GM21381 (cell line): ENCODE results near the gene CYP27C1.
"Not testable (repeated sequence)": the region's sequence is repeated elsewhere in the genome, so short reads cannot be mapped to it uniquely, and the experiment has no call there.

Experiments
- ATAC-seq: cut with Tn5 transposase; IDR thresholded peaks from one replicate; pipeline ENCODE4 v1.9.1; 2021; ENCODE audit warnings: mild to moderate bottlenecking, moderate library complexity; ENCODE audit not compliant: unreplicated experiment

CYP27C1 gene

GRCh38 chr2:127175041-127175721 lies 44.9 kb downstream of the CYP27C1 start:
- no peak for ATAC-seq

DNA sequence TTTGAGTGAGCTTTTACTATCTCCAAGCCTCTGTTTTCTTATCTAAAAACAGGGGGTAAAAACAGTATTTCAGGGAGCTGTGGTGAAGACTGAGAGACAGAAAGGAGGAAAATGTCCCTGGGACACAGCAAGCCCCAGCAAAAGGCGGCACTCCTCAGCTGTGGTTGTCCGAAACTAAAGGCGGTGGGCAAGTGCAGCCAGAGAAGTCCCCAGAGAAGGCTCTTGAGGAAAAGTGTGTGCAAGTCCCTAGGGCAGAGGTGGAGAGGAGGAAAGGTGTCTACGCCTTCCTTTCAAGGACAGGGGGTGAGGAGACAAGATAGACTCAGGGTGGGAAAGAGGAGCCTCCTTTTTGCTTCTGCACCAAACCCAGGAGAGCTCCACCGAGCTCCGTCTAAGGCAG lies 45.5 kb downstream of the CYP27C1 start:
- no peak for ATAC-seq

- no peak for ATAC-seq
Measured at GRCh38 chr2:127174136-127174535, 46.0 kb downstream of the CYP27C1 start.

DNA sequence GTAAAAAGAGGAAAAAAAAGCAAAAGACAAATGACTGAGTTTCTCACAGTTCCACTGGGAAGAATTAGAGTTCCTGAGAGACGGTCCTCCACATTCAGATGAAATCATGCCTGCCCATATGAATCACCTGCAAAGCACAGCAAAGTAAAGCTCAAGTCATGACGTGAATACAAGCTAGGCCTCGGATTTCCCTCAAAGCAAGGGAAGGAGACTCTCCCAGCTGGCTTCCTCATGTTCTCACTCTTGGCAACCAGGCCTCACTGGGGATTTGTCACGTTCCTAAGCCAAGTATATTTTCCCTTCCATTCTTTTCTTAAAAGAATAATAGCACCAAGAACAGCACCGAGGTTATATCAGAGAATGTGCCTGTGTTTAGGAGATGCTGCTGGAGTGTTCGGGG lies 47.0 kb downstream of the CYP27C1 start:
- no peak for ATAC-seq

- no peak for ATAC-seq
Measured at GRCh38 chr2:127172306-127172705, 47.8 kb downstream of the CYP27C1 start.

DNA sequence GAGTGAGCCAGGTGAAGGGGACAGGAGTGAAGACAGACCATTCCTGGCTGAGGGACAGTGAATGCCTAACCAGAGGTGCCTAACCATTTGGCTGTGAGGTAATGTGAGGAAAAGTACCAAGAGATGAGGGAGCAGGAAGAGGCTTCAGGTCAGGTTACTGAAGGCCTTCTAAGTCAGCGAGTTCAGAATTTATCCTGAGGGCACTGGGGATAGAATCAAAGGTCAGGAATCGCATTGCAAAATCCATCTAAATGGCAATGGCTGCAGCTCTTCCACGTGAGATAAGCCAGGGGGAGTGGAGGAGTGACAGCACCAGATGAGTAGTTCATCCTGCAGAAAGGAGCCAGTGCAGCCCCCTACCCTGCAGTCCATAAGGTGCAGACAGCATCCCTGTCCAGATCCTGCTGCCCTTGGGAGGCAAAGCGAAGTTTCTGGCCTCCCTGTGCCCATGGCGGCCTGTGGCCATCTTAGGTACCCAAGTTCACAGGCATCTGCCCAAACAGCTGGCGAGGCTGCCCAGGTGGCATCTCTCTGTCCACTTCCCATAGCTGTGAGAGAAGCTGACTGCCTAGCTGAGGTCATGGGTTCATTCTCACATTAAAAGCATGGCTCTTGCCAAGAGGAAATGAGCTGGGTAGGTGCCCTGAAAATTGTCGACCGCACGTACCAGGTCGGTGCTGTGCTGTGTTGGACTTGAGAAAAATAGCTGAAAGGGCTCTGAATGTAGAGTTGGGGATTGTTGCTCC lies 49.5 kb downstream of the CYP27C1 start:
- ATAC-seq, result no peak

GRCh38 chr2:127170021-127170420 lies 50.1 kb downstream of the CYP27C1 start:
- ATAC-seq, result no peak

GRCh38 chr2:127169066-127169660 lies 50.9 kb downstream of the CYP27C1 start:
- no peak for ATAC-seq

GRCh38 chr2:127166231-127166860 lies 53.8 kb downstream of the CYP27C1 start:
- no peak for ATAC-seq

DNA sequence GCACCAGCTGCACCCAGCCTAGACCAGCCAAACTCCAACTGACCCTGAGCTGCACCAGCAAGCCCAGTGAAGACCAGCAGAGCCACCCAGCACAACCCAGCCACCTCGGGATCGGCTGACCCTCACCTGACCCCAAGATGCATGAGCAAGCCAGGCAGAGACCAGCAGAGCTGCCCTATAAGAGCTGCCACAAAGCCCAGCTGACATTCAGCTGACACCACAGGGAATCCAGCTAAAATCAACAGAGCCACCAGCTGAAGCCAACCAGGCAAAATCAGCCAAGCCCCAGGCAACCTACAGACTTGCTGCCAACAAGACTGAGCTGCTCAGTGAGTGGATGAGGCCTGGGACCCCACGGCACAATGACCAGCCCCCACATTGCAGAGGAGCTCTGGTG lies 54.6 kb downstream of the CYP27C1 start:
- ATAC-seq, result no peak

DNA sequence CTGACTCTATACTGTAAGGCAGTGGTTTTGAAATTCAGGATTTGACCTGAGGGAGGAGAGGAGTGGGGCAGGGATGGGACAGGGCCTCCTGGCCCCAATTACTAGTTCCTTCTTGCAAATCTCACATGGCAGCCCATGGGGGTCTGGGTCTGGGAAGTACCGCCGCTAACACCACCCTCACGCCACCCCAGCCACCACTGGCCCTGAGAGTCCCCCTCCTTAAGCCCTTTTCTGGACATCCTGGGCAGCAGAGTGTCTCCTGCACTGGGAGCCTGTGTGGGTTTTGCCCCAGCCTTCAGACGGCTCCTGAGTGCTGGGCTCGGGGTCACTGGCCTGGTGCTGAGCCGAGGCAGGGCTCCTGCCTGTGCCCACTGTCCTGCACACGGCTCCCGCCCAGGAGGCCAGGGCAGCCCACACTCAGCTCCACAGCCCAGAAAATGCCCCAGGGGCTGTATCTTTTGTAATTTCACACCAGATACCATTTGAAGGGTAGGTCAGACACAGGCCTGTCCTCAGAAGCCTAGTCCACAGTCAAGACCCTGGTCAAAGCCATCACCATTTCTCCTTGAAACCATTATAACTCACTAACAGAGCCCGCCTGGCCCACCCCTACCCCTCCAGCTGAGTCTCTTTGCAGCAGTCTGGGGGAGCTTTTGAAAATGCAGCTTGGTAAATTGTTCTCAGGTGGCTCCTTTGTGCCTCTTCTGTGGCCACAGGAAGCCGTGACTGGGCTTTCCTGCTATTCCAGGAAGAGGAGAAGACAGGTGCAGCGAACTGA lies 55.1 kb downstream of the CYP27C1 start:
- ATAC-seq, result no peak

- no peak for ATAC-seq
Measured at GRCh38 chr2:127163921-127164320, 56.2 kb downstream of the CYP27C1 start.

DNA sequence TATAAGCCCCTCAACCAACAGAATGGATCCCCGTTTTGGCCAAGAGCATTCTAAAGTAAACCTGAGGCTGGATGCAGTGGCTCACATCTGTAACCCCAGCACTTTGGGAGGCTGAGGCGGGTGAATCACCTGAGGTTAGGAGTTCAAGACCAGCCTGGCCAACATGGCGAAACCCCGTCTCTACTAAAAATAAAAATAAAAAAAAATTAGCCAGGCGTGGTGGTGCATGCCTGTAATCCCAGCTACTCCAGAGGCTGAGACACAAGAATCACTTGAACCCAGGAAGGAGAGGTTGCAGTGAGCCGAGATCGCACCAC lies 57.1 kb downstream of the CYP27C1 start:
- ATAC-seq, result not testable (repeated sequence)

GRCh38 chr2:127162261-127163089 lies 57.6 kb downstream of the CYP27C1 start:
- no peak for ATAC-seq

GRCh38 chr2:127161176-127162136 lies 58.6 kb downstream of the CYP27C1 start:
- no peak for ATAC-seq

GRCh38 chr2:127160676-127161075 lies 59.4 kb downstream of the CYP27C1 start:
- ATAC-seq, result no peak

GRCh38 chr2:127159543-127159942 lies 60.6 kb downstream of the CYP27C1 start:
- ATAC-seq, result no peak

DNA sequence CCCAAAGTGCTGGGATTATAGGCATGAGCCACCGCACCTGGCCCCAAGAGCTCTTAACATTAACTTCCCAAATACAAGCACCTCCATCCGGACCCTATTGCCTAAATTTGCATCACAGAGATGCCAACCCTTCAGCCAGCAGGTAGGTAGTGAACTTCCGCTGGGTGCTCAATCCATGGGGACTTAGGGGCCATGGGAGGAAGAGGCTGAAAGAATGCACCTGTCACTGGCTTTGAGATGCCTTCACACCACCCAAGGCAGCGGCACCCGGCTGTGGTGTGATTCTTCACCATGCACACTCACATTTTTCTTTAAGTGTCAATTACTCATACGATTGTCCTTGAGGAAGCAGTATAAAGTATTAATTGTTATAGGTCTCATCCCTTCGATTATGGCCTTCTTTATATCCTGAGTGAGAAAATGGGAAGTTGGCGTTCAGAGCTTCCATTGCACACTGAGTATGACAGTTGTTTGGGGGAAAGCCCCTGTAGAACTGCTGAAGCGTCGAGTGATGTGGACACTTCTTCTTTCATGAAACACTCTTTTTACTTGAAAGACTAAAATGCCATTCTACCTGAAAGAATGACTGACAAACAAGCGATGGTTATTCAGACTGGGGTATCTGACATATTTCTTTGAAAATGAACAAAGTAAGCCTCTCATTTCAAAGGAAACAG lies 61.3 kb downstream of the CYP27C1 start:
- ATAC-seq, result no peak
